ENCODE measurements around the gene RAB28. TPM values are rescaled to one million over a fixed set of nuclear protein-coding genes. Genes with fewer than 3 reads are reported as not detected.
A peak's percentile ranks its signal among the peaks of the same experiment; 100 is the strongest.

The RAB28 gene
- total RNA-seq, 4 donors from 2014 or later: 9.7 to 32.6 (median 21.2) TPM

GRCh38 chr4:13483136-13483767 is 888 bp downstream of the RAB28 start:
- Histone ChIP-seq H3K27me3 (no peaks in the 10 kb centered on the region), H3K9me3 (no peaks in the 10 kb centered on the region), H3K4me1 (peaks cover 5% of the 10 kb centered on the region in 2 donors), H3K4me3 (peak overlapping the region; percentile 82 to 89), H3K27ac (peak overlapping the region; percentile 94 to 97), H3K36me3 (no peaks in the 10 kb centered on the region)
- intact Hi-C loops (cut with DNase I; ENCODE audit: low total_unique reads): no loop called here
- DNase-seq: no peak
- TF ChIP-seq CTCF (IDR thresholded peaks at IDR 0.05) (no peak), POLR2A (IDR thresholded peaks at IDR 0.05) (no peak)

GRCh38 chr4:13481569-13481968 is 2.6 kb downstream of the RAB28 start:
- no peak overlapping the region for H3K4me3 ChIP-seq
- peaks cover 5% of the 10 kb centered on the region in 2 donors for H3K4me1 ChIP-seq
- H3K27me3 ChIP-seq: no peaks in the 10 kb centered on the region
- no peak for DNase-seq
- TF ChIP-seq POLR2A (IDR thresholded peaks at IDR 0.05): no peak
- no peak for TF ChIP-seq CTCF (IDR thresholded peaks at IDR 0.05)
- intact Hi-C loops (cut with DNase I; ENCODE audit: low total_unique reads): no loop called here
- H3K27ac ChIP-seq: no peak overlapping the region
- H3K9me3 ChIP-seq: no peaks in the 10 kb centered on the region
- no peaks in the 10 kb centered on the region for H3K36me3 ChIP-seq

DNA sequence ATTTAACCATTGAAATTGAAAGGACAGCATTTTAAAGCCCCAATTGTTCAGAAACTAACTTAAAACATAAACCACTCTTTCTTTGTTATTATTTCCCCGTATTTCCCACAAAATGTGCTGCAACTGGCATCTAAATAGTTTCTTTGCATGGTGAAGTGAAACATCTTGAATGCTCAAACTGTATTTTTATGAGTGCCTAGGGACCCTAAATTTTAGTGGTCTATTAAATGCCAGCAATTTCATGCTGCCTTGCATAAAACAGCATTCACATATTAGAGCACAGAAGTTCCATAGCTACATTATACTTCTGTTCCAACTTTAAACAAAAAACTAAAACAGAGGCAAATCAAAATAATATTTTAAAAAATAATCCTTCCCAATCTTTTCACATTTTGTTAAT is 5.4 kb downstream of the RAB28 start:
- TF ChIP-seq CTCF (IDR thresholded peaks at IDR 0.05): no peak
- no peak for TF ChIP-seq POLR2A (IDR thresholded peaks at IDR 0.05)
- peaks cover 5% of the 10 kb centered on the region in 2 donors for H3K4me1 ChIP-seq
- H3K27ac ChIP-seq: no peak overlapping the region
- DNase-seq: no peak
- intact Hi-C loops (cut with DNase I; ENCODE audit: low total_unique reads): no loop called here
- H3K4me3 ChIP-seq: no peak overlapping the region
- H3K36me3 ChIP-seq: no peaks in the 10 kb centered on the region
- H3K27me3 ChIP-seq: no peaks in the 10 kb centered on the region
- H3K9me3 ChIP-seq: no peaks in the 10 kb centered on the region

DNA sequence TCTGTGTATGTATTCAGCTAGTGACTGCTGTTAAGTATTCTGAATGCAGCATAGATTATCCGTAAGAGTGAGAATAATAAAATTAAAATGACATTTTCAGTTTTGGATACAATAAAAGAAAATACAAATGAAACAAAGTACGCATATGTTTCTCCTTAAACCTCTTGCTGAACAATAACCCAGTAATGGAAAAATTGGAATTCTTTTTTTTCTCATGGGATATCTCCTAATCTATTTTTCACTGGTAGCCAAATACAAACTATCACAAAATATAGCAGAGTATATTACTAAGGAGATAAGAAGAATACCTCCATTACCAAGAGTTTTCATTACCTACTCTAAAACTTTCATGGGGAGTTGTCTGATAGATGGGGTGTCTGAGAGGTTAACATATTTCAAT is 6.0 kb downstream of the RAB28 start:
- DNase-seq: no peak
- no peak overlapping the region for H3K4me3 ChIP-seq
- TF ChIP-seq CTCF (IDR thresholded peaks at IDR 0.05) (no peak), POLR2A (IDR thresholded peaks at IDR 0.05) (no peak)
- intact Hi-C loops (cut with DNase I; ENCODE audit: low total_unique reads): no loop called here
- no peaks in the 10 kb centered on the region for H3K9me3 ChIP-seq
- no peaks in the 10 kb centered on the region for H3K27me3 ChIP-seq
- no peak overlapping the region for H3K27ac ChIP-seq
- H3K36me3 ChIP-seq: no peaks in the 10 kb centered on the region
- peaks cover 5% of the 10 kb centered on the region in 2 donors for H3K4me1 ChIP-seq

DNA sequence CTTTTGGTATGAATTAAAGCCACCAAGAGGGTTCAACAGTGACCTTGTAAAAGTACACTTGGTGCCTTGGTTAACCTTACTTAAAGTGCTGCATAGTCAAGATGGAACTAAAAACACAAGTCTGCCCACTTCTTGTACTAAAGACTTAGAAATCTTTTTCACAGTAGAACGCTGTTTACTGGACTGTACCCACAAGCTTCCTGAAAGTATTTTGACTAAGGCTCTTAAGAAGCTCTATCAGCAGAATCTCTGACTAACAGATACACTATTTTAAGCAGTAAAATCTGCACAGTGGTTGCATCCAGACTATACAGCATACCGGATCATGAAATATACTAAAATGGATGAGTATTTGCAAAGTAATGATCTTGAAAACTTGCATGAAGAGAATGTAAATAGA is 7.2 kb downstream of the RAB28 start:
- H3K27ac ChIP-seq: no peak overlapping the region
- H3K4me1 ChIP-seq: no peaks in the 10 kb centered on the region
- H3K4me3 ChIP-seq: no peak overlapping the region
- H3K9me3 ChIP-seq: no peaks in the 10 kb centered on the region
- H3K36me3 ChIP-seq: no peaks in the 10 kb centered on the region
- H3K27me3 ChIP-seq: no peaks in the 10 kb centered on the region
- TF ChIP-seq POLR2A (IDR thresholded peaks at IDR 0.05) (no peak), CTCF (IDR thresholded peaks at IDR 0.05) (no peak)
- no peak for DNase-seq
- intact Hi-C loops (cut with DNase I; ENCODE audit: low total_unique reads): no loop called here

Data from uterus (tissue), 4 donors.